ENCODE data around the gene IPO4. TPM values are rescaled to one million over a fixed set of nuclear protein-coding genes. Genes with fewer than 3 reads are reported as not detected.

IPO4 gene
- total RNA-seq, 2 experiments from 2014 or later: 36.6 to 37.9 TPM

GRCh38 chr14:24144451-24144850 is 44.2 kb downstream of the IPO4 start:
- Histone ChIP-seq H3K27ac (ENCODE audit: low read depth in 1 of 2, low read length in 2 of 2) (no peak overlapping the region), H3K4me1 (ENCODE audit: insufficient read depth, low read length) (peaks cover 62% of the 10 kb centered on the region), H3K9me3 (ENCODE audit: control insufficient read depth in 1 of 2, insufficient read depth in 1 of 2, low read length in 2 of 2) (no peaks in the 10 kb centered on the region), H3K27me3 (ENCODE audit: control insufficient read depth in 1 of 2, insufficient read depth in 2 of 2, low read length in 2 of 2) (no peaks in the 10 kb centered on the region), H3K4me3 (ENCODE audit: low read length) (no peak overlapping the region), H3K36me3 (ENCODE audit: insufficient read depth, low read length) (peaks cover 43% of the 10 kb centered on the region)
- H3K27me3 Mint-ChIP-seq: no peaks in the 10 kb centered on the region
- CTCF ChIA-PET: interaction anchor here (1.2 kb wide), 1 partner anchor 36 kb away, joined by 3 read pairs; no protein-coding TSS in a partner anchor
- H3K36me3 Mint-ChIP-seq (ENCODE audit: low read depth): peaks cover 77% of the 10 kb centered on the region
- intact Hi-C loops (cut with DNase I, micrococcal nuclease): loop anchor here in 1 of 2 experiments (2.0 kb wide), 1 partner anchor 28 kb away; no protein-coding TSS in a partner anchor
- peaks cover 75% of the 10 kb centered on the region for H3K4me1 Mint-ChIP-seq (ENCODE audit: low read depth)
- TF ChIP-seq, protein P1, sequence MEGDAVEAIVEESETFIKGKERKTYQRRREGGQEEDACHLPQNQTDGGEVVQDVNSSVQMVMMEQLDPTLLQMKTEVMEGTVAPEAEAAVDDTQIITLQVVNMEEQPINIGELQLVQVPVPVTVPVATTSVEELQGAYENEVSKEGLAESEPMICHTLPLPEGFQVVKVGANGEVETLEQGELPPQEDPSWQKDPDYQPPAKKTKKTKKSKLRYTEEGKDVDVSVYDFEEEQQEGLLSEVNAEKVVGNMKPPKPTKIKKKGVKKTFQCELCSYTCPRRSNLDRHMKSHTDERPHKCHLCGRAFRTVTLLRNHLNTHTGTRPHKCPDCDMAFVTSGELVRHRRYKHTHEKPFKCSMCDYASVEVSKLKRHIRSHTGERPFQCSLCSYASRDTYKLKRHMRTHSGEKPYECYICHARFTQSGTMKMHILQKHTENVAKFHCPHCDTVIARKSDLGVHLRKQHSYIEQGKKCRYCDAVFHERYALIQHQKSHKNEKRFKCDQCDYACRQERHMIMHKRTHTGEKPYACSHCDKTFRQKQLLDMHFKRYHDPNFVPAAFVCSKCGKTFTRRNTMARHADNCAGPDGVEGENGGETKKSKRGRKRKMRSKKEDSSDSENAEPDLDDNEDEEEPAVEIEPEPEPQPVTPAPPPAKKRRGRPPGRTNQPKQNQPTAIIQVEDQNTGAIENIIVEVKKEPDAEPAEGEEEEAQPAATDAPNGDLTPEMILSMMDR (IDR thresholded peaks at IDR 0.05): no peak
- H3K9me3 Mint-ChIP-seq: no peaks in the 10 kb centered on the region
- H3K4me3 Mint-ChIP-seq: peak overlapping the region; percentile 73
- no peak for ATAC-seq (ENCODE audit: poor library complexity)
- peak overlapping the region; percentile 42 for H3K27ac Mint-ChIP-seq
- DNase-seq: no peak
- POLR2A ChIA-PET: interaction anchor here (1.8 to 8.0 kb wide), 3 partner anchors 9 to 29 kb away, joined by 11 to 127 read pairs (median 119); partner anchors contain the start of genes DCAF11, IRF9, NRL and PSME1

- TF ChIP-seq, protein P1 (IDR thresholded peaks at IDR 0.05): no peak
- H3K4me1 Mint-ChIP-seq (ENCODE audit: low read depth): peaks cover 75% of the 10 kb centered on the region
- peak overlapping the region; percentile 90 for H3K27ac Mint-ChIP-seq
Observed at GRCh38 chr14:24143511-24143910, 45.1 kb downstream of the IPO4 start.

GRCh38 chr14:24141097-24141880 is 47.3 kb downstream of the IPO4 start, which contains the start of gene EMC9:
Gene EMC9, minus strand, starts transcription at chr14:24141591. Its CDS starts 287 bp downstream, at chr14:24141304.
- intact Hi-C loops (cut with DNase I, micrococcal nuclease): loop anchor here in 1 of 2 experiments (1.0 kb wide), 1 partner anchor 26 kb away; no protein-coding TSS in a partner anchor
- Histone ChIP-seq H3K4me1 (ENCODE audit: insufficient read depth, low read length) (peaks cover 73% of the 10 kb centered on the region), H3K27ac (ENCODE audit: low read depth in 1 of 2, low read length in 2 of 2) (peak within 1 kb of the TSS; percentile 62 to 71), H3K36me3 (ENCODE audit: insufficient read depth, low read length) (peaks cover 58% of the 10 kb centered on the region), H3K9me3 (ENCODE audit: control insufficient read depth in 1 of 2, insufficient read depth in 1 of 2, low read length in 2 of 2) (no peaks in the 10 kb centered on the region), H3K27me3 (ENCODE audit: control insufficient read depth in 1 of 2, insufficient read depth in 2 of 2, low read length in 2 of 2) (no peaks in the 10 kb centered on the region), H3K4me3 (ENCODE audit: low read length) (peak within 1 kb of the TSS; percentile 92)
- ATAC-seq (ENCODE audit: poor library complexity): peak; percentile 90
- Mint-ChIP-seq H3K9me3 (no peaks in the 10 kb centered on the region), H3K36me3 (ENCODE audit: low read depth) (peaks cover 71% of the 10 kb centered on the region), H3K4me3 (peak within 1 kb of the TSS; percentile 95), H3K27me3 (no peaks in the 10 kb centered on the region), H3K27ac (peak within 1 kb of the TSS; percentile 90), H3K4me1 (ENCODE audit: low read depth) (peaks cover 76% of the 10 kb centered on the region)
- CTCF ChIA-PET: interaction anchor here (0.8 to 1.2 kb wide), 7 partner anchors 19 to 101 kb away, joined by 3 to 11 read pairs (median 4); partner anchors contain the start of genes DCAF11, IRF9, MDP1 and NRL
- POLR2A ChIA-PET: interaction anchor here (0.7 to 11.7 kb wide), 23 partner anchors 9 to 289 kb away, joined by 3 to 296 read pairs (median 5); partner anchors contain the start of genes CBLN3, CHMP4A, DCAF11 and DHRS1
- DNase-seq: peak; percentile 97 to 100 (median 99)
- TF ChIP-seq, protein P1 (IDR thresholded peaks at IDR 0.05): no peak

More at GRCh38 chr14:24143511-24143910, 45.1 kb downstream of the IPO4 start:
- POLR2A ChIA-PET: interaction anchor here (0.6 to 6.4 kb wide), 4 partner anchors 8 to 35 kb away, joined by 3 to 119 read pairs (median 8); partner anchors contain the start of genes DCAF11, IRF9, NRL and PSME1
- H3K27me3 ChIP-seq (ENCODE audit: control insufficient read depth in 1 of 2, insufficient read depth in 2 of 2, low read length in 2 of 2): no peaks in the 10 kb centered on the region
- Mint-ChIP-seq H3K27me3 (no peaks in the 10 kb centered on the region), H3K36me3 (ENCODE audit: low read depth) (peaks cover 77% of the 10 kb centered on the region), H3K4me3 (peak overlapping the region; percentile 66), H3K9me3 (no peaks in the 10 kb centered on the region)
- ATAC-seq (ENCODE audit: poor library complexity) (no peak), DNase-seq (no peak)
- CTCF ChIA-PET: interaction anchor here (0.7 to 1.1 kb wide), 2 partner anchors 34 to 165 kb away, joined by 3 read pairs; partner anchors contain the start of gene CIDEB
- no peak overlapping the region for H3K27ac ChIP-seq (ENCODE audit: low read depth in 1 of 2, low read length in 2 of 2)
- peaks cover 62% of the 10 kb centered on the region for H3K4me1 ChIP-seq (ENCODE audit: insufficient read depth, low read length)
- H3K36me3 ChIP-seq (ENCODE audit: insufficient read depth, low read length): peaks cover 43% of the 10 kb centered on the region
- H3K4me3 ChIP-seq (ENCODE audit: low read length): no peak overlapping the region
- intact Hi-C loops (cut with DNase I, micrococcal nuclease): no loop called here
- H3K9me3 ChIP-seq (ENCODE audit: control insufficient read depth in 1 of 2, insufficient read depth in 1 of 2, low read length in 2 of 2): no peaks in the 10 kb centered on the region
